ENCODE measurements around the gene LDLRAD2. TPM values are rescaled to one million over a fixed set of nuclear protein-coding genes. Genes with fewer than 3 reads are reported as not detected.

LDLRAD2 gene
- total RNA-seq, 1 experiment from 2014 or later, result not detected

DNA sequence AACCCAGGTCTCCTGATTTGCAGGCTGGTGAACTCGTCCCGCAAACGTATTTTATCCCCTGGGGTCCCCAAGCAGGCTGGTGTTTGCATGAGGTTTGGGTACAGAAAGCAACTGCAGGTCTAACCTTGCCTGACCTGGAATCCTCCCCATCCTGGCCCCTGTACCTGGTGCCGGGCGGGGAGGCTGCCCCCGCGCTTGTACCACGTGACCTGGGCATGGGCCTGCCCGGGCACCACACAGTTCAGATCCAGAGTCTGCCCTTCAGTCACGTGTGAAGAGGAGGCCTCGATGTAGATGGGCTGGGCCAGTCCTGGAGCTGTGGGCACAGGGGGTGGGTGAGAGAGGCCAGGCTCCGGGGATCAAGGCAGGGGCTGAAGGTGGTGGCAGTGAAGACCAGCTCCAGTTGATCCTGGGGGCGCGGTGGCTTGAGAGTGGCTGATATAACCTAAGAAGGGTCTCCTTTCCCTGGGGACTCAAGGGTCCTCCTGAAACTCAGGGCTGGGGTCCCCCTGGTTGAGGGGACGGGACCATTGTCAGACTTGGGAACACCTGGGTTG lies 30.6 kb downstream of the LDLRAD2 start (continued):
- TF ChIP-seq, protein P1, sequence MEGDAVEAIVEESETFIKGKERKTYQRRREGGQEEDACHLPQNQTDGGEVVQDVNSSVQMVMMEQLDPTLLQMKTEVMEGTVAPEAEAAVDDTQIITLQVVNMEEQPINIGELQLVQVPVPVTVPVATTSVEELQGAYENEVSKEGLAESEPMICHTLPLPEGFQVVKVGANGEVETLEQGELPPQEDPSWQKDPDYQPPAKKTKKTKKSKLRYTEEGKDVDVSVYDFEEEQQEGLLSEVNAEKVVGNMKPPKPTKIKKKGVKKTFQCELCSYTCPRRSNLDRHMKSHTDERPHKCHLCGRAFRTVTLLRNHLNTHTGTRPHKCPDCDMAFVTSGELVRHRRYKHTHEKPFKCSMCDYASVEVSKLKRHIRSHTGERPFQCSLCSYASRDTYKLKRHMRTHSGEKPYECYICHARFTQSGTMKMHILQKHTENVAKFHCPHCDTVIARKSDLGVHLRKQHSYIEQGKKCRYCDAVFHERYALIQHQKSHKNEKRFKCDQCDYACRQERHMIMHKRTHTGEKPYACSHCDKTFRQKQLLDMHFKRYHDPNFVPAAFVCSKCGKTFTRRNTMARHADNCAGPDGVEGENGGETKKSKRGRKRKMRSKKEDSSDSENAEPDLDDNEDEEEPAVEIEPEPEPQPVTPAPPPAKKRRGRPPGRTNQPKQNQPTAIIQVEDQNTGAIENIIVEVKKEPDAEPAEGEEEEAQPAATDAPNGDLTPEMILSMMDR (IDR thresholded peaks at IDR 0.05 in 2 of 3, conservative IDR thresholded peaks at IDR 0.05 in 1 of 3; ENCODE audit: borderline replicate concordance in 1 of 3, insufficient read depth in 1 of 3, low read depth in 2 of 3, low read length in 2 of 3), result no peak

DNA sequence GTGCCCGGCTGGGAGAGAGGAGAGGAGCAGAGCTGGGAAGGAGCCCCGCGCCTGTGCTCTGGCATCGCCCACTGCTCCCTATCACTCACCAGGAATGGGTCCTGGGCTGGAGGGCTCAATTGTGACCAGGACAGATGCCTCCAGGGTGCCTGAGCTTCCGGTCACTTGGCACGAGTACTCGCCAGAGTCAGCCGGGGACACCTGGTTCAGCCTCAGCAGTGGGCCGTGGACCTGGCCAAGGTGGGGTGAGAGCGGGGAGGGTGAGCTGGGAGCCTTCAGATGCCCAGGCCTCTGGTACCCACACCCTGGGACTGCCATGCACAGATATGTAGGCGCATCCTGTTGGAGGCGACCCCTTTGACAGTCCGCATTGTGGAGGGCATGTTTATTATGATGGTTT lies 31.1 kb downstream of the LDLRAD2 start:
- intact Hi-C loops (cut with micrococcal nuclease), result no loop called here
- peaks cover 0 to 3% of the 10 kb centered on the region in 2 experiments; a peak in 1 of 4 replicates for H3K36me3 ChIP-seq (ENCODE audit: control insufficient read depth in 1 of 2, insufficient read depth in 2 of 2, low read length in 2 of 2)

DNA sequence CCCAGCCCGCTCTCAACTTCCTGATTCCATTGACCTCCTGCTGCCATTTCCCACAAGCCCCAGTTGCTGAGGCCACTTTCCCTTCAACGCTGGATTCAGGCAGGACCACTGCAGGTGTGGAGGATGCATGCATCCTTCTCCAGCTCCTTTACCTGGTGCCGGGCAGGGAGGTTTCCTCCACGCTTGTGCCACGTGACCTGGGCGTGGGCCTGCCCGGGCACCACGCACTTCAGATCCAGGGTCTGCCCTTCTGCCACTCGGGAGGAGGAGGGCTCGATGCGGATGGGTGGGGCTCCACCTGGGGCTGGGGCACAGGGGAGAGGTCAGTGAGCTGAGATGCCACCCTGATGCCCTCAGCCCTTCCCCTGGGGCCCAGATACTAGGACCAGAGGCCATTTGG lies 31.9 kb downstream of the LDLRAD2 start:
- Histone ChIP-seq H4K20me1 (ENCODE audit: insufficient read depth) (no peaks in the 10 kb centered on the region), H3K27me3 (ENCODE audit: insufficient read depth, low read length) (no peaks in the 10 kb centered on the region), H3K9ac (ENCODE audit: low read length) (no peak overlapping the region), H3K4me3 (replicated peaks in 1 of 2; ENCODE audit: low read depth in 1 of 2, low read length in 2 of 2) (no peak overlapping the region), H3K79me2 (ENCODE audit: insufficient read depth, low read length) (no peaks in the 10 kb centered on the region), H3K9me3 (ENCODE audit: control insufficient read depth in 1 of 2, insufficient read depth in 1 of 2, low read depth in 1 of 2, low read length in 2 of 2) (no peaks in the 10 kb centered on the region), H3K9me2 (ENCODE audit: insufficient read depth) (no peaks in the 10 kb centered on the region), H3K27ac (ENCODE audit: low read depth, low read length) (no peak overlapping the region), H3K4me2 (ENCODE audit: low read length) (no peak overlapping the region), H3K36me3 (ENCODE audit: control insufficient read depth in 1 of 2, insufficient read depth in 2 of 2, low read length in 2 of 2) (peaks cover 0 to 3% of the 10 kb centered on the region in 2 experiments; a peak in 1 of 4 replicates), H2AFZ (ENCODE audit: low read depth, low read length, poor library complexity, severe bottlenecking) (no peak overlapping the region), H3K4me1 (ENCODE audit: control insufficient read depth in 1 of 2, insufficient read depth in 2 of 2, low read length in 2 of 2) (no peaks in the 10 kb centered on the region)
- intact Hi-C loops (cut with micrococcal nuclease), result no loop called here
- CTCF ChIA-PET, result no interaction called here
- no peak for DNase-seq (ENCODE audit: low read depth, low spot score)
- ATAC-seq, result no peak
- POLR2A ChIA-PET, result no interaction called here
- BruUV-seq (replicated peaks), result no TSS peak
- RAD21 ChIA-PET (ENCODE audit: low non-redundant PET in 1 of 2, low total read pairs in 2 of 2, uncharacterized antibody in 2 of 2, unreplicated experiment in 2 of 2), result no interaction called here
- TF ChIP-seq RAD21 (IDR thresholded peaks at IDR 0.05; ENCODE audit: low read depth) (no peak), FOSL1 (IDR thresholded peaks at IDR 0.05; ENCODE audit: low read depth) (no peak), EGR1 (IDR thresholded peaks at IDR 0.05; ENCODE audit: low read depth) (no peak), SP1 (IDR thresholded peaks at IDR 0.05; ENCODE audit: low read depth) (no peak), EZH2 (IDR thresholded peaks at IDR 0.05) (no peak), ZFX (IDR thresholded peaks at IDR 0.05) (no peak), ELF1 (IDR thresholded peaks at IDR 0.05; ENCODE audit: borderline replicate concordance, low read depth) (no peak), TCF7L2 (IDR thresholded peaks at IDR 0.05; ENCODE audit: borderline replicate concordance, extremely low read depth, insufficient read depth, insufficient read length) (no peak), CBX3 (IDR thresholded peaks at IDR 0.05; ENCODE audit: low read depth) (no peak)
- TF ChIP-seq, protein P1 (IDR thresholded peaks at IDR 0.05 in 2 of 3, conservative IDR thresholded peaks at IDR 0.05 in 1 of 3; ENCODE audit: borderline replicate concordance in 1 of 3, insufficient read depth in 1 of 3, low read depth in 2 of 3, low read length in 2 of 3), result no peak
- TF ChIP-seq, protein P2, sequence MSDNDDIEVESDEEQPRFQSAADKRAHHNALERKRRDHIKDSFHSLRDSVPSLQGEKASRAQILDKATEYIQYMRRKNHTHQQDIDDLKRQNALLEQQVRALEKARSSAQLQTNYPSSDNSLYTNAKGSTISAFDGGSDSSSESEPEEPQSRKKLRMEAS (IDR thresholded peaks at IDR 0.05), result no peak
- TF ChIP-seq, protein P3, sequence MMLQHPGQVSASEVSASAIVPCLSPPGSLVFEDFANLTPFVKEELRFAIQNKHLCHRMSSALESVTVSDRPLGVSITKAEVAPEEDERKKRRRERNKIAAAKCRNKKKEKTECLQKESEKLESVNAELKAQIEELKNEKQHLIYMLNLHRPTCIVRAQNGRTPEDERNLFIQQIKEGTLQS (IDR thresholded peaks at IDR 0.05), result no peak

More for the DNA sequence above, 31.1 kb downstream of the LDLRAD2 start:
- Histone ChIP-seq H3K4me1 (ENCODE audit: control insufficient read depth in 1 of 2, insufficient read depth in 2 of 2, low read length in 2 of 2) (no peaks in the 10 kb centered on the region), H3K27me3 (ENCODE audit: insufficient read depth, low read length) (no peaks in the 10 kb centered on the region), H3K9me3 (ENCODE audit: control insufficient read depth in 1 of 2, insufficient read depth in 1 of 2, low read depth in 1 of 2, low read length in 2 of 2) (no peaks in the 10 kb centered on the region), H3K9ac (ENCODE audit: low read length) (no peak overlapping the region), H3K9me2 (ENCODE audit: insufficient read depth) (no peaks in the 10 kb centered on the region), H3K27ac (ENCODE audit: low read depth, low read length) (no peak overlapping the region), H2AFZ (ENCODE audit: low read depth, low read length, poor library complexity, severe bottlenecking) (no peak overlapping the region), H3K4me2 (ENCODE audit: low read length) (no peak overlapping the region), H3K79me2 (ENCODE audit: insufficient read depth, low read length) (no peaks in the 10 kb centered on the region), H3K4me3 (replicated peaks in 1 of 2; ENCODE audit: low read depth in 1 of 2, low read length in 2 of 2) (no peak overlapping the region), H4K20me1 (ENCODE audit: insufficient read depth) (no peaks in the 10 kb centered on the region)
- ChIA-PET CTCF (no interaction called here), RAD21 (ENCODE audit: low non-redundant PET in 1 of 2, low total read pairs in 2 of 2, uncharacterized antibody in 2 of 2, unreplicated experiment in 2 of 2) (no interaction called here), POLR2A (no interaction called here)
- no TSS peak for BruUV-seq (replicated peaks)
- no peak for DNase-seq (ENCODE audit: low read depth, low spot score)
- TF ChIP-seq CEBPB (IDR thresholded peaks at IDR 0.05; ENCODE audit: low read depth), result no peak
- no peak for ATAC-seq

Data from HCT116 (cell line).